GM12872 (cell line): ENCODE data around the gene EML2.

Experiments
- CTCF ChIP-seq: IDR thresholded peaks from 3 replicates; pipeline ENCODE4 v1.5.1; 2011; ENCODE audit warnings: low read depth, mild to moderate bottlenecking, low read length, moderate library complexity; ENCODE audit not compliant: insufficient read depth

The EML2 gene

GRCh38 chr19:45659096-45659729, 20.0 kb upstream of the EML2 start:
- TF ChIP-seq CTCF = no peak

GRCh38 chr19:45657520-45658167, 18.4 kb upstream of the EML2 start:
- TF ChIP-seq CTCF = no peak

DNA sequence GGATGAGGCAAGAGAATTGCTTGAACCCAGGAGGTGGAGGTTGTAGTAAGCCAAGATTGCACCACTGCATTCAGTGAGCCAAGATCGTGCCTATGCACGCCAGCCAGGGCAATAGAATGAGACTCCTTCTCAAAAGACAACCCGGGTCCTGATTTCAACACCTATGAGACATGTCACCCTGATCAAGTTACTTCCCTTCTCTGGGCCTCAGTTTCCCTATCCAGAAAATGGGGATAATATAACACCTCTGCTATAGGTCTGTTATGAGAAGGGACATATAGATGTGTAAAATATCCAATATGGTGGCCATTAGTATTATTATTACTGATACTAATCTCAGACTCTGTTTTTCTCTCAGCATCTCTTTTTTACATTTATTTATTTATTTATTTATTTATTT, 15.9 kb upstream of the EML2 start:
- TF ChIP-seq CTCF = no peak

- no peak for TF ChIP-seq CTCF
Observed at GRCh38 chr19:45653634-45654033, 14.4 kb upstream of the EML2 start.

DNA sequence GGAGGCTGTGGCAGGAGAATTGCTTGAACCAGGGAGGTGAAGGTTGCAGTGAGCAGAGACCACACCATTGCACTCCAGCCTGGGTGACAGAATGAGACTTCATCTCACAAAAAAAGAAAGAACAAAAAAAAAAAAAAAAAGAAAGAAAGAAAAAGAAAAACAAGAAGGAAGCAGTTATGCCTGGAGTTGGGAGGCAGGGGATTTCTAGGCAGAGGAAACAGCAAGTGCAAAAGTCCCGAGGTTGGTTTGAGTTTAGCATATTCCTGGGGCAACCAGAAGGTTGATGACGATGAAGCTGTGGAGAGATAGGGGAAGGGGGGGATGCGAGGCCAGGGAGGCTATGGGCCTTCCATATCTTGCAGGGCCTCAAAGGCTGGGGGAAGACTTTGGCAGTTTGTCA, 11.5 kb upstream of the EML2 start:
- TF ChIP-seq CTCF = no peak

- no peak for TF ChIP-seq CTCF
Observed at GRCh38 chr19:45646345-45646698, 7.1 kb upstream of the EML2 start.

DNA sequence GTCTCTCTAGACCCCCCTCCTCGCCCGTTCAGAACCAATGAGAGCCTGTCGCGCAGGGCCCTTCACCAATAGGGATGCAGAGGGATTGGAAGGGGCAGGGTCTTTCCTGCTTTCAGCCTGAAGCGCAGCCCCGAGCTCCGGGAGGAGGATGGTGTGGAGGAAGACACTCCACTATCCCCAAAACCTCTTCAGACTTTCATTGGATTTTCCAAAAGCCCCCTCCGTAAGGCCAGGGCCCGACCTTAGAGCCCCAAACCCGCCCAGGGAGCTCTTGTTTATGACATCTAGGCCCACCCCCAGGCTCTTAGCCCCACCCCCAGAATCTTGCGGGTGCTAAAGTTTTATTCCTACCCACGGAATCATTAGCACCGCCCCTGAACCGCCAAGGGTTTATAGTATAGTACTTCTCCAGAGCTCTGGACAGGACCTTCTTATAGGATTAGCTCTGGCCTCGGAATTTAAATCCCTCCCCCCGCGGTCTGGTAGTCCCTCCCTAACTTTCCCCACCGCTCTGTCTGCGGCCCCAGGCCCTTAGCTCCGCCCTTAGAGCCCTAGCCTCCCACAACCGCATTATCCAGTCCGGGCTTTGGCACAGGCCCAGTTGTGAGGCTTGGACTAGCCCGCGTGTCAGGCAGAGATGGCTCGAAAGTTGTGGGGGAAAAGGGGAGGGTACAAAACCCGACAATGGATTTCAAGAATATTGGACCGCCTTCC, 6.6 kb upstream of the EML2 start:
- no peak for TF ChIP-seq CTCF
